SK-N-SH treated with all-trans-retinoic acid at 6 μM for 48 hours (cell line): ENCODE results near the gene CHEK1.

Experiments
- ATAC-seq: fragments of 200-7000 bp; cut with Tn5 transposase; 3 replicates; pipeline ENCODE4 v1.9.1; 2020; ENCODE audit warnings: mild to moderate bottlenecking, moderate library complexity
- ARNTL ChIP-seq: fragments of 450-650 bp; formaldehyde crosslinking; IDR thresholded peaks from 2 replicates; pipeline ENCODE4 v1.5.0; 2020; ENCODE audit warnings: low read depth, mild to moderate bottlenecking, moderate library complexity, borderline replicate concordance
- BACH2 ChIP-seq: fragments of 250-450 bp; sonication (Bioruptor Pico); IDR thresholded peaks from 2 replicates; pipeline ENCODE4 v1.9.0; 2021; ENCODE audit warnings: mild to moderate bottlenecking, borderline replicate concordance
- CSDC2 ChIP-seq: fragments of 250-450 bp; sonication (Bioruptor Pico); IDR thresholded peaks from 2 replicates; pipeline ENCODE4 v1.5.0; 2020; ENCODE audit warnings: mild to moderate bottlenecking, moderate library complexity
- ESRRG ChIP-seq: fragments of 250-450 bp; sonication (Bioruptor Pico); IDR thresholded peaks from 2 replicates; pipeline ENCODE4 v1.6.1; 2021; ENCODE audit warnings: mild to moderate bottlenecking
- GLIS3 ChIP-seq: fragments of 250-450 bp; sonication (Bioruptor Pico); IDR thresholded peaks from 2 replicates; pipeline ENCODE4 v1.5.0; 2020; ENCODE audit warnings: mild to moderate bottlenecking, moderate library complexity
- ISL1 ChIP-seq: fragments of 250-450 bp; sonication (Bioruptor Pico); IDR thresholded peaks from 2 replicates; pipeline ENCODE4 v2.1.2; 2022; ENCODE audit warnings: mild to moderate bottlenecking, moderate library complexity
- OSR1 ChIP-seq: fragments of 250-450 bp; sonication (Bioruptor Pico); IDR thresholded peaks from 2 replicates; pipeline ENCODE4 v1.8.0; 2022; ENCODE audit warnings: moderate library complexity, mild to moderate bottlenecking, inconsistent platforms
- PPARA ChIP-seq: fragments of 250-450 bp; sonication (Bioruptor Pico); IDR thresholded peaks from 2 replicates; pipeline ENCODE4 v1.5.0; 2020; ENCODE audit warnings: mild to moderate bottlenecking, borderline replicate concordance
- SNAI2 ChIP-seq: fragments of 250-450 bp; sonication (Bioruptor Pico); IDR thresholded peaks from 2 replicates; pipeline ENCODE4 v1.5.0; 2020; ENCODE audit warnings: mild to moderate bottlenecking, moderate library complexity
- TCF4 ChIP-seq: fragments of 250-450 bp; sonication (Bioruptor Pico); IDR thresholded peaks from 2 replicates; pipeline ENCODE4 v1.8.0; 2021; ENCODE audit warnings: mild to moderate bottlenecking, moderate library complexity, borderline replicate concordance
- TOX ChIP-seq: fragments of 250-450 bp; sonication (Bioruptor Pico); IDR thresholded peaks from 2 replicates; pipeline ENCODE4 v1.8.0; 2021; ENCODE audit warnings: mild to moderate bottlenecking, moderate library complexity, borderline replicate concordance
- ZC3H10 ChIP-seq: fragments of 250-450 bp; sonication (Bioruptor Pico); IDR thresholded peaks from 2 replicates; pipeline ENCODE4 v1.5.1; 2021; ENCODE audit warnings: mild to moderate bottlenecking, moderate library complexity
- ZFP3 ChIP-seq: fragments of 250-450 bp; sonication (Bioruptor Pico); IDR thresholded peaks from 2 replicates; pipeline ENCODE4 v1.5.0; 2020; ENCODE audit warnings: mild to moderate bottlenecking, moderate library complexity
- ZFP30 ChIP-seq: fragments of 450-650 bp; formaldehyde crosslinking; IDR thresholded peaks from 2 replicates; pipeline ENCODE4 v1.5.0; 2022; ENCODE audit warnings: mild to moderate bottlenecking, moderate library complexity
- ZNF565 ChIP-seq: fragments of 450-650 bp; formaldehyde crosslinking; conservative IDR thresholded peaks from 2 replicates; pipeline ENCODE4 v1.5.0; 2020; ENCODE audit warnings: low read depth, mild to moderate bottlenecking, moderate library complexity
- ZNF8 ChIP-seq: fragments of 450-650 bp; formaldehyde crosslinking; IDR thresholded peaks from 2 replicates; pipeline ENCODE4 v1.5.0; 2020; ENCODE audit warnings: mild to moderate bottlenecking, moderate library complexity
- TF ChIP-seq, protein P1 (sequence below): fragments of 250-450 bp; sonication (Bioruptor Pico); IDR thresholded peaks from 2 replicates; pipeline ENCODE4 v1.8.0; 2020; ENCODE audit warnings: mild to moderate bottlenecking, moderate library complexity, borderline replicate concordance
- TF ChIP-seq, protein P2 (sequence below): fragments of 250-450 bp; sonication (Bioruptor Pico); IDR thresholded peaks from 2 replicates; pipeline ENCODE4 v1.5.1; 2021; ENCODE audit warnings: mild to moderate bottlenecking, moderate library complexity
- TF ChIP-seq, protein P3 (sequence below): fragments of 250-450 bp; sonication (Bioruptor Pico); IDR thresholded peaks from 2 replicates; pipeline ENCODE4 v1.8.0; 2021; ENCODE audit warnings: low read depth, mild to moderate bottlenecking, moderate library complexity, borderline replicate concordance
- TF ChIP-seq, protein P4 (sequence below): fragments of 250-450 bp; sonication (Bioruptor Pico); IDR thresholded peaks from 2 replicates; pipeline ENCODE4 v1.5.0; 2020; ENCODE audit warnings: mild to moderate bottlenecking, moderate library complexity
- TF ChIP-seq, protein P5 (sequence below): fragments of 250-450 bp; sonication (Bioruptor Pico); IDR thresholded peaks from 2 replicates; pipeline ENCODE4 v1.5.1; 2020; ENCODE audit warnings: low read depth, mild to moderate bottlenecking, moderate library complexity

Gene CHEK1

DNA sequence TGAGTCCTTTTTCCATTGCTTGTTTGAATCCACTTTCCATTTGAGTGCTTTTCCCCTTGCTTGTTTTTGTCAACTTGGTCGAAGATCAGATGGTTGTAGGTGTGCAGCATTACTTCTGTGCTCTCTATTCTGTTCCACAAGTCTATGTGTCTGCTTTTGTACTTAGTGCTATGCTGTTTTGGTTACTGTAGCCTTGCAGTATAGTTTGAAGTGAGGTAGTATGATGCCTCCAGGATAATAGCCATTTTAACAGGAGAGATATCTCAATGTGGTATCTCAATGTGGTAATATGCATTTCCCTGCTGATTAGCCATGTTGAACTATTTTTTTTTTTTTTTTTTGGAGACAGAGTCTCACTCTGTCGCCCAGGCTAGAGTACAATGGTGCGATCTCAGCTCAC is 38.9 kb downstream of the CHEK1 start:
- no peak for ATAC-seq
- TF ChIP-seq PPARA (CRISPR knock-in tag) = no peak
- no peak for TF ChIP-seq ESRRG (CRISPR knock-in tag)
- TF ChIP-seq ZFP30 (CRISPR knock-in tag) = no peak
- TF ChIP-seq, protein P1, sequence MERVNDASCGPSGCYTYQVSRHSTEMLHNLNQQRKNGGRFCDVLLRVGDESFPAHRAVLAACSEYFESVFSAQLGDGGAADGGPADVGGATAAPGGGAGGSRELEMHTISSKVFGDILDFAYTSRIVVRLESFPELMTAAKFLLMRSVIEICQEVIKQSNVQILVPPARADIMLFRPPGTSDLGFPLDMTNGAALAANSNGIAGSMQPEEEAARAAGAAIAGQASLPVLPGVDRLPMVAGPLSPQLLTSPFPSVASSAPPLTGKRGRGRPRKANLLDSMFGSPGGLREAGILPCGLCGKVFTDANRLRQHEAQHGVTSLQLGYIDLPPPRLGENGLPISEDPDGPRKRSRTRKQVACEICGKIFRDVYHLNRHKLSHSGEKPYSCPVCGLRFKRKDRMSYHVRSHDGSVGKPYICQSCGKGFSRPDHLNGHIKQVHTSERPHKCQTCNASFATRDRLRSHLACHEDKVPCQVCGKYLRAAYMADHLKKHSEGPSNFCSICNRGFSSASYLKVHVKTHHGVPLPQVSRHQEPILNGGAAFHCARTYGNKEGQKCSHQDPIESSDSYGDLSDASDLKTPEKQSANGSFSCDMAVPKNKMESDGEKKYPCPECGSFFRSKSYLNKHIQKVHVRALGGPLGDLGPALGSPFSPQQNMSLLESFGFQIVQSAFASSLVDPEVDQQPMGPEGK (CRISPR knock-in tag) = no peak
- no peak for TF ChIP-seq SNAI2 (CRISPR knock-in tag)
- TF ChIP-seq, protein P2, sequence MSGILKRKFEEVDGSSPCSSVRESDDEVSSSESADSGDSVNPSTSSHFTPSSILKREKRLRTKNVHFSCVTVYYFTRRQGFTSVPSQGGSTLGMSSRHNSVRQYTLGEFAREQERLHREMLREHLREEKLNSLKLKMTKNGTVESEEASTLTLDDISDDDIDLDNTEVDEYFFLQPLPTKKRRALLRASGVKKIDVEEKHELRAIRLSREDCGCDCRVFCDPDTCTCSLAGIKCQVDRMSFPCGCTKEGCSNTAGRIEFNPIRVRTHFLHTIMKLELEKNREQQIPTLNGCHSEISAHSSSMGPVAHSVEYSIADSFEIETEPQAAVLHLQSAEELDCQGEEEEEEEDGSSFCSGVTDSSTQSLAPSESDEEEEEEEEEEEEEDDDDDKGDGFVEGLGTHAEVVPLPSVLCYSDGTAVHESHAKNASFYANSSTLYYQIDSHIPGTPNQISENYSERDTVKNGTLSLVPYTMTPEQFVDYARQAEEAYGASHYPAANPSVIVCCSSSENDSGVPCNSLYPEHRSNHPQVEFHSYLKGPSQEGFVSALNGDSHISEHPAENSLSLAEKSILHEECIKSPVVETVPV (CRISPR knock-in tag) = no peak
- TF ChIP-seq ARNTL (CRISPR knock-in tag) = no peak
- no peak for TF ChIP-seq CSDC2 (CRISPR knock-in tag)
- TF ChIP-seq, protein P3, sequence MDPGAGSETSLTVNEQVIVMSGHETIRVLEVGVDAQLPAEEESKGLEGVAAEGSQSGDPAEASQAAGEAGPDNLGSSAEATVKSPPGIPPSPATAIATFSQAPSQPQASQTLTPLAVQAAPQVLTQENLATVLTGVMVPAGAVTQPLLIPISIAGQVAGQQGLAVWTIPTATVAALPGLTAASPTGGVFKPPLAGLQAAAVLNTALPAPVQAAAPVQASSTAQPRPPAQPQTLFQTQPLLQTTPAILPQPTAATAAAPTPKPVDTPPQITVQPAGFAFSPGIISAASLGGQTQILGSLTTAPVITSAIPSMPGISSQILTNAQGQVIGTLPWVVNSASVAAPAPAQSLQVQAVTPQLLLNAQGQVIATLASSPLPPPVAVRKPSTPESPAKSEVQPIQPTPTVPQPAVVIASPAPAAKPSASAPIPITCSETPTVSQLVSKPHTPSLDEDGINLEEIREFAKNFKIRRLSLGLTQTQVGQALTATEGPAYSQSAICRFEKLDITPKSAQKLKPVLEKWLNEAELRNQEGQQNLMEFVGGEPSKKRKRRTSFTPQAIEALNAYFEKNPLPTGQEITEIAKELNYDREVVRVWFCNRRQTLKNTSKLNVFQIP = no peak
- no peak for TF ChIP-seq GLIS3
- TF ChIP-seq OSR1 (CRISPR knock-in tag) = no peak
- TF ChIP-seq TCF4 = no peak
- TF ChIP-seq ZFP3 (CRISPR knock-in tag) = no peak
- TF ChIP-seq ISL1 = no peak
- TF ChIP-seq TOX (CRISPR knock-in tag) = no peak
- TF ChIP-seq BACH2 = no peak
- TF ChIP-seq, protein P4, sequence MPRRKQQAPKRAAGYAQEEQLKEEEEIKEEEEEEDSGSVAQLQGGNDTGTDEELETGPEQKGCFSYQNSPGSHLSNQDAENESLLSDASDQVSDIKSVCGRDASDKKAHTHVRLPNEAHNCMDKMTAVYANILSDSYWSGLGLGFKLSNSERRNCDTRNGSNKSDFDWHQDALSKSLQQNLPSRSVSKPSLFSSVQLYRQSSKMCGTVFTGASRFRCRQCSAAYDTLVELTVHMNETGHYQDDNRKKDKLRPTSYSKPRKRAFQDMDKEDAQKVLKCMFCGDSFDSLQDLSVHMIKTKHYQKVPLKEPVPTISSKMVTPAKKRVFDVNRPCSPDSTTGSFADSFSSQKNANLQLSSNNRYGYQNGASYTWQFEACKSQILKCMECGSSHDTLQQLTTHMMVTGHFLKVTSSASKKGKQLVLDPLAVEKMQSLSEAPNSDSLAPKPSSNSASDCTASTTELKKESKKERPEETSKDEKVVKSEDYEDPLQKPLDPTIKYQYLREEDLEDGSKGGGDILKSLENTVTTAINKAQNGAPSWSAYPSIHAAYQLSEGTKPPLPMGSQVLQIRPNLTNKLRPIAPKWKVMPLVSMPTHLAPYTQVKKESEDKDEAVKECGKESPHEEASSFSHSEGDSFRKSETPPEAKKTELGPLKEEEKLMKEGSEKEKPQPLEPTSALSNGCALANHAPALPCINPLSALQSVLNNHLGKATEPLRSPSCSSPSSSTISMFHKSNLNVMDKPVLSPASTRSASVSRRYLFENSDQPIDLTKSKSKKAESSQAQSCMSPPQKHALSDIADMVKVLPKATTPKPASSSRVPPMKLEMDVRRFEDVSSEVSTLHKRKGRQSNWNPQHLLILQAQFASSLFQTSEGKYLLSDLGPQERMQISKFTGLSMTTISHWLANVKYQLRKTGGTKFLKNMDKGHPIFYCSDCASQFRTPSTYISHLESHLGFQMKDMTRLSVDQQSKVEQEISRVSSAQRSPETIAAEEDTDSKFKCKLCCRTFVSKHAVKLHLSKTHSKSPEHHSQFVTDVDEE (CRISPR knock-in tag) = no peak
- TF ChIP-seq, protein P5, sequence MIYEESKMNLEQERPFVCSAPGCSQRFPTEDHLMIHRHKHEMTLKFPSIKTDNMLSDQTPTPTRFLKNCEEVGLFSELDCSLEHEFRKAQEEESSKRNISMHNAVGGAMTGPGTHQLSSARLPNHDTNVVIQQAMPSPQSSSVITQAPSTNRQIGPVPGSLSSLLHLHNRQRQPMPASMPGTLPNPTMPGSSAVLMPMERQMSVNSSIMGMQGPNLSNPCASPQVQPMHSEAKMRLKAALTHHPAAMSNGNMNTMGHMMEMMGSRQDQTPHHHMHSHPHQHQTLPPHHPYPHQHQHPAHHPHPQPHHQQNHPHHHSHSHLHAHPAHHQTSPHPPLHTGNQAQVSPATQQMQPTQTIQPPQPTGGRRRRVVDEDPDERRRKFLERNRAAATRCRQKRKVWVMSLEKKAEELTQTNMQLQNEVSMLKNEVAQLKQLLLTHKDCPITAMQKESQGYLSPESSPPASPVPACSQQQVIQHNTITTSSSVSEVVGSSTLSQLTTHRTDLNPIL (CRISPR knock-in tag) = no peak

DNA sequence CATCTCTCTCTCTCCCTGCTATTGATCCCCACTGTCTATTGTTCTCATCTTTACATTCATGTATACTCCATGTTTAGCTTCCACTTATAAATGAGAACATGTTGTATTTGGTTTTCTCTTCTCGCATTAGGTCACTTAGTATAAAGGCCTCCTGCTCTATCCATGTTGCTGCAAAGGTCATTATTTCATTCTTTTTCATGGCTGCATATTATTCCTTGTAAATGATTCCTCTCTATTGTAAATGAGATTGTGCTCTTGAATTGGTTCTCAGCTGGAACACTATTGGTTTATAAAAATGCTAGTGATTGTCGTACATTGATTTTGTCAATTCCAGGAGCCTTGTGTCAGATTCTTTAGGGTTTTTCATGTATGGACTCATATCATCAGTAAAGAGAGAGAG is 42.2 kb downstream of the CHEK1 start:
- TF ChIP-seq, protein P4 (CRISPR knock-in tag) = no peak
- TF ChIP-seq ZFP3 (CRISPR knock-in tag) (no peak), ZC3H10 (CRISPR knock-in tag) (no peak)
- ATAC-seq = no peak

DNA sequence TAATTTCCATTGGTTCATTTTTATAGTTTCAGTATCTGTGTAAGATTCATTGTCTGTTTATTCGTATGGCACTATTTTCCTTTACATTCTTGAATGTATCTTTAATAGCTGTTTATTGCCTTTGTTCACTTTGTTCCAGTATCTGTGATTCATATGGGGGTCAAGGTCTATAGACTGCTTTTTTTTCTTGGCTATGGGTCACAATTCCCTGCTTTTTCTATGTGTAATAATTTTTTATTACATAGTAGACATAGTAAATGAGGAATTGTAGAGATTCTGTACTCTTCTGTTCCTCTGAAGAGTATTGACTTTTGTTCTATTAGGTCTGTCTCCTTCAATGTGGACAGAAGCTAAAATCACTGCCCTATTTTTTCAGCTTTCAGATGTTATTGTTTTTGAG is 45.2 kb downstream of the CHEK1 start:
- no peak for ATAC-seq
- TF ChIP-seq BACH2 = no peak
- no peak for TF ChIP-seq ISL1
- TF ChIP-seq ZNF8 (CRISPR knock-in tag) = no peak
- no peak for TF ChIP-seq ZNF565 (CRISPR knock-in tag)
- TF ChIP-seq ZC3H10 (CRISPR knock-in tag) = no peak
- TF ChIP-seq, all 23 proteins: peak for 0
